ENCODE measurements around the gene OCSTAMP. TPM values are rescaled to one million over a fixed set of nuclear protein-coding genes. Genes with fewer than 3 reads are reported as not detected.

OCSTAMP gene
- polyA plus RNA-seq, 1 donor = not detected

Other genes starting within 250 kb of the OCSTAMP start
- gene CDH22, start 242.2 kb downstream of the OCSTAMP start, polyA plus RNA-seq = 0.37 TPM
- 40.2 TPM for gene ELMO2, start 144.0 kb downstream of the OCSTAMP start, polyA plus RNA-seq
- 29.6 TPM for gene ZNF334, start 37.1 kb downstream of the OCSTAMP start, polyA plus RNA-seq
- 3.7 TPM for gene SLC13A3, start 100.8 kb upstream of the OCSTAMP start, polyA plus RNA-seq
- 13.1 TPM for gene TP53RK, start 138.8 kb upstream of the OCSTAMP start, polyA plus RNA-seq
- 13.0 TPM for gene SLC2A10, start 159.0 kb upstream of the OCSTAMP start, polyA plus RNA-seq

Data from large intestine (tissue), 1 donor.